NCI-H2171 (cell line): Measurements from ENCODE around the gene OMA1.

Source experiments
- DNase-seq: peaks from one replicate; lab custom pipeline; 2025; lab: John Stamatoyannopoulos, UW

The OMA1 gene

DNA sequence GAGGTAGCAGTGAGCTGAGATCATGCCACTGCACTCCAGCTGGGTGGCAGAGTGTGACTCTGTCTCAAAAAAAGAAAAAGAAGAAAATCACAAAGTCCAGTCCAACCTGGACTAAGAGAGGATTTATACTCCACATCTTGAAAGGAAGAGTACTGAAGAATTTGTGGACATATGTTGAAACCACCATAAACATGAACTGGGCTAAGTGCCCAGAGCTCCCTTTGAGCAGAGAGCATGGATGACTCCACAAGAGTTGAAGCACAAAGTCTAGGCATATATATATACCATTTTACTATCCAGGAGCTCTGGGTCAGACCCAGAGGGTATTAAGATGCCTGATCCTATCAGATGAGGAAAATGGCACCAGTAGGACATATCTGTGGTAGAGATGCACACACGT, 86.6 kb downstream of the OMA1 start:
- DNase-seq: no peak

DNA sequence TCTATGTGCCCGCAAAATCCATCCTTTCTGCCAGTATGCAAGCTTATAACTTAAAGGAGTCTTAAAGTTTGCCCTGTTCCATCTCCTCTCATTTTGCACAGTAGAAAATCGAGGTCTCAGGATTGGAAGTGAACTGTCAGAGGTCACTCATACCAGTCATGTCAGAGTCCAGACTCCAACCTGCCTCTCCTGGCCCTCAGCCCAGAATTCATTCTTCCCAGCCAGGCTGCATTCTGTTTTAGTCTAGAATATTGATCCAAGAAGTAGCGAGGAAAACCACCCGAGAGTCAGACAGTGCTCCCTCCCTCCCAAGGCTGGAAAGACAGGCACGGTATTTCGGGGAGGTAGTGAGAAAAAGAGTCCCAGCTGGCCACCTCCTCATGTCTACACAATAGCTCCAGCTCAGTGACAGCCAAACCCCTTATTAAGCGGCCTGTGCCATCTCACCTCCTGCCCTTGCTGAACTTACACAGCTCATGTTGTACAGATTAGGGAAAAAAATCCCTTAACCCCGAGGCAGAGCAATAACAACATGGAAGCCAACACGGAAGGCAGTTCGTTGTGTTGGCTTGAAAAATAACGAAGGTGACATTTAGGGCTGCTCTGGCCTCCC, 89.4 kb downstream of the OMA1 start:
- no peak for DNase-seq

- no peak for DNase-seq
Observed at GRCh38 chr1:58456470-58456869, 90.1 kb downstream of the OMA1 start.

GRCh38 chr1:58454807-58455206, 91.7 kb downstream of the OMA1 start:
- DNase-seq: no peak

- DNase-seq: no peak
Observed at GRCh38 chr1:58454385-58454784, 92.1 kb downstream of the OMA1 start.

GRCh38 chr1:58451560-58452191, 94.8 kb downstream of the OMA1 start:
- no peak for DNase-seq

DNA sequence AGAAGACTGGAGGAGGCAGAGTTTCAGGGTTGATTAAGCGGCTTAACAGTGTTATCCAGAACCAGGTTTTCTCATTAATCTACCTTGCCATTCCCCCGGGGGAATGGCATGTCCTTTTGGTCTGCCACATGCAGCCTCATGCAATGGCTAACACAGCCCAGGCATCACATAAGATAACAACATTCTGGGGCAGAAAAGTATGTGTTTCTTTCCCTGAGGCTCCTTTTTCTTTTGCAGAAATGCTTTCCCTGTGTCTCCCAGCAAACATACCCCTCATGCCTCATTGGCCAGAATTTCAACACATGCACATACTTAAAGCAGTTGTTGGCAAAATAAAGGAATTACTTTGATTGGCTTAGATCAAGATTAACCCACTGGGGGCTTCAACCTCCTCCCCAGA, 98.6 kb downstream of the OMA1 start:
- DNase-seq: no peak

DNA sequence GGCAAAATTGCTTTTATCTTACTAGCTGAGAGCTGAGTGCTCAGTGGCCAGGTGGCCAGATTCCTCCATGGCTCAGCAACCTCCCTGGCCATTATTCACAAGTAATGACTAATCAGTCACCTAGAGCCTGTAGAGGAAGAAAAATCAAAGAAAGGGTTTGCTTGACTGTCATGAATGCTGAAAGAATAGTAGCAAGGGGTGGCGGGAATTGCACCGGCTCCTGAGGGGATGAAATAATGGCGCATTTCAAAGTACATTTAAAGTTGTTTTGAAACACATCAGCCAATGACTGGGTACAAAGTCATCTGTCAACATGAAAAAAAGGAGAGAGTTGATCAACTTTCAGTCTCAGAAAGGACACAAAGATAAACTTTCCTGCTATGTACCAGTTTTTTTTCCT, 99.5 kb downstream of the OMA1 start:
- no peak for DNase-seq

DNA sequence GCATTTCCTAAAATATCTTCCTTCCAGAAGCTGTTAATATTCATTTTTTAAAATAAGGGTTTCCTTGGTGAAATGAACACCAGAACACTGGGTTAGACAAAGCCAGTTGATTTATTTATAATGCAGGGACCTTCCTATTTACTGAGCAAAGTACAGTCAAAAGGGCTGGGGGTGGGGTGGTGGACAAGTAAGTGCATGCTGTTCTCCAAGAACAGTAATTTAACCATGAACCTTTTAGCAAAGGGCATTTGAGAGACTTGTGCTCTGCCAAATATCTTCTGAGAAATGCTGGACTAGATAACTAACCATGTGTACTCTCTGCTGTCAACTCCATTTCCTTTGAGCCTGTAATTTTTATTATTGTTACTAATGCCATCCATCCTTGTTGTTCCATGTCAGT, 100.2 kb downstream of the OMA1 start:
- no peak for DNase-seq

GRCh38 chr1:58443986-58444868, 102.3 kb downstream of the OMA1 start:
- no peak for DNase-seq

DNA sequence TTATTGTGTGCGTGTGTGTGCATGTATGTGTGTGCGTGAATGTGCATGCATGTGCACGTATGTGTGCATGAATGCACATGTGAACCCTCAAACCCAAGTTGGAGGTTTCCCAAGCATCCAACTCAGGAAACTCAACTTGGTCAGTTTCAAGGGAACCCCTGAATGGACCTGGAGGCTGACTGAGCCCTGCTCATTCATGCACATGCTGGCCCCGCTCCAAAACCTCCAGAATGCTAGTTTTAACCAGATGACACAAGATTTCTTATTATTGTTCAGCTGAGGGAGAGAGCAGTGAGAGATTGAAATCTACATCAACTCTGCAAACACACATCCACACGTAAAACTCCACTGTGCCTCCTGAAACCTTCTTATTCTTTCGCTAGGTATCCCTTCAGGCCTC, 104.4 kb downstream of the OMA1 start:
- DNase-seq: peak; percentile 79

DNA sequence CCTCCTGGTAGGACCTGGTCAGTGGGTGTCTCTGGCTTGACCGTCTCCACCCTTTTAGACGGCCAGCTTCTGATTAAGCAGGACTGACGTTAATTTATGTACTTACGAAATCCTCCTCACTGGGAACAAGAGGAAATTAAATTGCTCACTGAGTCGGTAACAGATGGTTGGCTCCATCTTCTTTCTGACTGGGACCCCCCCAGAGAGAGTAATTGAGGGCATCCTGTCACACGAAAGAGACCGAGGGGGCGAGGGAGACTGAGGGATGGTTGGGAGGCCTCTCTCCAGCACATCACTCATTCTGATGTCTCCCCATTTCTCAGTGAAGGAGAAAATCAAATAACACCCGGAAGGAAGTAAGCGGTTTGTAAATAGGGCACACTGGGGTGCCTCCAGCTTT, 104.8 kb downstream of the OMA1 start:
- DNase-seq: no peak

GRCh38 chr1:58440696-58441095, 105.8 kb downstream of the OMA1 start:
- no peak for DNase-seq

DNA sequence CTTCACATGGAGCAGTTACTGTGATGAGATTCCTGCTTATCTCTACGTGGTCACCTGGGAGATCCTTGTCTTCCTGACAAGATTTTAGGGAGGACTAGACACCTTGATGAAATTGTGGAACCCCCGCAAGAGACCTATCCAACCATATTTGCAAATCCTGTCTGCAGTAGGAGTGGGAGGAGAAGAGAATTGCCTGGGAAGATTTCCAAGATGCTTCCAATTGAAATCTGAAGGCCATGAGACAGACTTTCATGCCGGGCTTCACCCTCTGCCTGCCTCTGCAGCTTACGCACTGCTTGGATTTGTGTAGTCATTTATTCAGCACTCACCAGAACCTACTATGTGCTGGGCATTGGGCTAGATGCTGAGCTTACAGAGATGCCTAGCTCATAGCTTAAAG, 106.6 kb downstream of the OMA1 start:
- no peak for DNase-seq

DNA sequence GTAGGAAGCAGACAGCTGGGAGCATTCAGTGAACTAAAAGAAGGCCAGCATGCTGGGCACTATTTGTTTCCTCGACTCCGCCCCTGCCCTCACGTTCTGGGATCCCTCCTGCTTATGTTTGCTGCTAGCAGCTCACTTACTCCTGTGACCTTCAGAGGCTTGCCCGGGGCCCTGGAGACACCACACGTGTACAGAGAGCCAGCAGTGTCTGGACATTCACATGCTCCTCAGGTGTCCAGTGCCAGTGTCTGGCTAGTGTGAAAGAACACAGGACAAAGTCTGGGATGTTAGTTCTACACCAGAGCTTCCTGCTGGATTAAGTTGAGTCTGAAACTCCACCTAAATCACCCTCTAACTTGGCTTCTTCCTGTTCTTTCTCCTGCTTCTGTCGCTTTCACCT, 108.1 kb downstream of the OMA1 start:
- DNase-seq: no peak

GRCh38 chr1:58437623-58438022, 108.9 kb downstream of the OMA1 start:
- no peak for DNase-seq

DNA sequence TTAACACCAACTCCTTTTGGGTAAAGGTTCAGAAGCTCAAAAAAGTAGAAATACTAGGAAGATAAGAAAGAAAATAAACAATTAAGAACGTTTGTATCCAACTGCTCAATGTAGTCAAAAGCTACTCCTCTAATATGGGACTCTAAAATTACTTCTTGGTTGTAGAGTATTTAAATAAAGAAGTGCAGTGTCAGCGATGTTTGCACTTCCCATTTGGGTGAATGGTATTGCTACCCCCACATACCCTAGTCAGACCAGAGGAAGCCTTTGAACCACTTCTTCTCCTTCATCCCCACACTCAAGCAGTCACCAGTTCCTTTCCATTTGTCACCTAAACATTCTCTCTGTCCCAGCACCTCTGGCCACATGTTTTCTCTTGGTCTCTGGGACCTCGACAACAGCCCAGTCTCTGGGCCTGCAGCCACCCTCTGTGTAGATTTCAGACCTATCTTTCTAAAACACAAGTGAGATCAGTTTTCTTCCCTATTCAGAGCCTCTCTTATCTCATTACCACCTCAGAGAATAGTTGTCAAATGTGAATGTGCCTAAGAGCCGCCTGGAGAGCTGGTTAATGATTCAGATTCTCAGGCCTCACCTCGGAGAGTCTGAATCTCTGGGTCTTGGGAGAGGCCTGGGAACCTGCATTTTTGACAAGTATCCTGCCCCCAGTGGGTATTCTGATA, 109.8 kb downstream of the OMA1 start:
- no peak for DNase-seq

- no peak for DNase-seq
Observed at GRCh38 chr1:58435376-58435775, 111.2 kb downstream of the OMA1 start.

GRCh38 chr1:58434607-58435006, 111.9 kb downstream of the OMA1 start:
- no peak for DNase-seq

- no peak for DNase-seq
Observed at GRCh38 chr1:58434181-58434580, 112.3 kb downstream of the OMA1 start.

DNA sequence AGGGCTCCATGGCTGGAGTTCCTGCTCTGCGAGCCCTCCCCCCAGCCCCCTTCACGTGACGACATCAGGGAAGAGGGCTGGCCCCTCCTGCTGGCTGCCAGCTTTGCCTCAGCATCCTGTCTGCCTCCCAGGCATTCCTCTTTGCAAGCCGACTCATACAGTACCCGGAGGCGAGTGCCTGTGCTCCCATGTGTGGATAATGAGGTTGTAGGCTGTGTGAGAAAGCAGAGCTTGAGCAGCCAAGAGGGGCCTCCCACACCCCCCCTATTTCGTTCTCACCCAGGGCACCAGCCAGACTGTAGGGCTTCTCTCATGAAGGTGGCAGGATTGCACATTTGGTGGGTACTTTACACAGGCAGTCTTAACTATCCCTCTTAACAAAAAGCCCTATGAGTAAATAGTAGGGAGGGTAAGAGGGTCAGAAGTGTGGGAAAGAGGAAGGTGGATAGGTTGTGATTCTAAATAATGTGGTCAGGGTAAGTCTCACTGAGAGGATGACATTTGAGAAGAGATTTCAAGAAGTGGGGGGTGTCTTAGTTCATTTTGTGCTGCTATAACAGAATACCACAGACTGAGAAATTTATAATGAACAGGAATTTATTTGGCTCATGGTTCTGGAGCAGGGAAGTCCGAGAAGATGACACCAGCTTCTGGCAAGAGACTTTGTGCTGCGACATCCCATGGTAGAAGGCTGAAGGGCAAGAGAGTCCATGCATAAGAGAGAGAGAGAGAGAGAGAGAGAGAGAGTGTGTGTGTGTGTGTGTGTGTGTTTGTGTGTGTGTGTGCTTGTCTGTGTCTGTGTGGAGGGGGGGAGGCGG, 113.5 kb downstream of the OMA1 start:
- DNase-seq: no peak
